NCI-H2081 treated with DMSO at 0.1 percent for 48 hours (cell line): ENCODE measurements around the gene CLEC2B.
"Not testable (repeated sequence)": the region's sequence is repeated elsewhere in the genome, so short reads cannot be mapped to it uniquely, and the experiment has no call there.

Source experiments
- DNase-seq: peaks from one replicate; lab custom pipeline; 2025; lab: John Stamatoyannopoulos, UW

The CLEC2B gene

GRCh38 chr12:9869307-9870161, at the start of gene CLEC2B:
Gene CLEC2B, minus strand, starts transcription at chr12:9869354.
- DNase-seq: no peak

- DNase-seq: no peak
These were observed 42.6 kb upstream of the CLEC2B start for GRCh38 chr12:9911708-9912107.

- DNase-seq: no peak
These were observed 41.7 kb upstream of the CLEC2B start for GRCh38 chr12:9910716-9911421.

GRCh38 chr12:9909724-9910123, 40.6 kb upstream of the CLEC2B start:
- DNase-seq: no peak

- DNase-seq: no peak
These were observed 39.2 kb upstream of the CLEC2B start for GRCh38 chr12:9908350-9908749.

- no peak for DNase-seq
These were observed 38.6 kb upstream of the CLEC2B start for GRCh38 chr12:9907769-9908168.

GRCh38 chr12:9906873-9907272, 37.7 kb upstream of the CLEC2B start:
- no peak for DNase-seq

GRCh38 chr12:9902539-9903228, 33.5 kb upstream of the CLEC2B start:
- DNase-seq: no peak

GRCh38 chr12:9900930-9901329, 31.8 kb upstream of the CLEC2B start:
- no peak for DNase-seq

- DNase-seq: no peak
These were observed 30.1 kb upstream of the CLEC2B start for GRCh38 chr12:9899209-9899608.

GRCh38 chr12:9897535-9897934, 28.4 kb upstream of the CLEC2B start:
- DNase-seq: no peak

- DNase-seq: no peak
These were observed 26.2 kb upstream of the CLEC2B start for GRCh38 chr12:9895215-9895971.

GRCh38 chr12:9888665-9889273, 19.6 kb upstream of the CLEC2B start:
- no peak for DNase-seq

- DNase-seq: no peak
These were observed 14.0 kb upstream of the CLEC2B start for GRCh38 chr12:9883175-9883574.

GRCh38 chr12:9881988-9882387, 12.8 kb upstream of the CLEC2B start:
- no peak for DNase-seq

- no peak for DNase-seq
These were observed 12.1 kb upstream of the CLEC2B start, which contains the start of gene KLRF2 for GRCh38 chr12:9881246-9881645. Gene KLRF2, plus strand, starts transcription at chr12:9881489. Its CDS starts 107 bp downstream, at chr12:9881596.

GRCh38 chr12:9880532-9881078, 11.5 kb upstream of the CLEC2B start:
- no peak for DNase-seq

GRCh38 chr12:9876120-9876519, 7.0 kb upstream of the CLEC2B start:
- not testable (repeated sequence) for DNase-seq

GRCh38 chr12:9872742-9873141, 3.6 kb upstream of the CLEC2B start:
- no peak for DNase-seq

- DNase-seq: no peak
These were observed 3.0 kb upstream of the CLEC2B start for GRCh38 chr12:9872162-9872561.

- DNase-seq: no peak
These were observed 1.2 kb upstream of the CLEC2B start for GRCh38 chr12:9870286-9870866.
